ENCODE measurements around the gene LIN7A. TPM values are rescaled to one million over a fixed set of nuclear protein-coding genes. Genes with fewer than 3 reads are reported as not detected.

LIN7A gene
- total RNA-seq, 1 experiment from 2014 or later, result not detected

DNA sequence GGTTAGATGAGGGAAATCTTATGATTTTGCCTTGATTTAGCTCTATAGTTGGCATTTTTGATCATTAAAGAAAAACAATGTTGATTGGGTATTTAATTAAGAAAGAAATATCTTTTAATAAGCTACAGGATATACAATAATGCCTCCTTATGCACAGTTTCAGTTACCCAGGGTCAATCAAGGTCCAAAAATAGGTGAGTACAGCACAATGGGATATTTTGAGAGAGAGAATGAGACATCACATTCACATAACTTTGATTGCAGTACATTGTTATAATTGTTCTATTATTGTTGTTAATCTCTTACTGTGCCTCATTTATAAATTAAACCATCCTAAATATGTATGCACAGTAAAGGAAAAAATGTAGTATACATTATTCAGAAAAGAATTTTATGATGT, 118.9 kb downstream of the LIN7A start:
- peaks cover 7% of the 10 kb centered on the region for H3K27me3 Mint-ChIP-seq (ENCODE audit: insufficient read depth, unreplicated experiment)
- no peaks in the 10 kb centered on the region for H3K9me3 Mint-ChIP-seq (ENCODE audit: unreplicated experiment)
- ChIA-PET CTCF (no interaction called here), POLR2A (no interaction called here)
- no peak for DNase-seq (ENCODE audit: unreplicated experiment)
- no peaks in the 10 kb centered on the region for H3K4me1 Mint-ChIP-seq (ENCODE audit: insufficient read depth, unreplicated experiment)
- no TSS peak for BruUV-seq (replicated peaks)
- TF ChIP-seq, protein P1, sequence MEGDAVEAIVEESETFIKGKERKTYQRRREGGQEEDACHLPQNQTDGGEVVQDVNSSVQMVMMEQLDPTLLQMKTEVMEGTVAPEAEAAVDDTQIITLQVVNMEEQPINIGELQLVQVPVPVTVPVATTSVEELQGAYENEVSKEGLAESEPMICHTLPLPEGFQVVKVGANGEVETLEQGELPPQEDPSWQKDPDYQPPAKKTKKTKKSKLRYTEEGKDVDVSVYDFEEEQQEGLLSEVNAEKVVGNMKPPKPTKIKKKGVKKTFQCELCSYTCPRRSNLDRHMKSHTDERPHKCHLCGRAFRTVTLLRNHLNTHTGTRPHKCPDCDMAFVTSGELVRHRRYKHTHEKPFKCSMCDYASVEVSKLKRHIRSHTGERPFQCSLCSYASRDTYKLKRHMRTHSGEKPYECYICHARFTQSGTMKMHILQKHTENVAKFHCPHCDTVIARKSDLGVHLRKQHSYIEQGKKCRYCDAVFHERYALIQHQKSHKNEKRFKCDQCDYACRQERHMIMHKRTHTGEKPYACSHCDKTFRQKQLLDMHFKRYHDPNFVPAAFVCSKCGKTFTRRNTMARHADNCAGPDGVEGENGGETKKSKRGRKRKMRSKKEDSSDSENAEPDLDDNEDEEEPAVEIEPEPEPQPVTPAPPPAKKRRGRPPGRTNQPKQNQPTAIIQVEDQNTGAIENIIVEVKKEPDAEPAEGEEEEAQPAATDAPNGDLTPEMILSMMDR (IDR thresholded peaks at IDR 0.05; ENCODE audit: unreplicated experiment), result no peak
- no peak overlapping the region for H3K27ac Mint-ChIP-seq (ENCODE audit: low read depth, unreplicated experiment)
- no peaks in the 10 kb centered on the region for H3K36me3 Mint-ChIP-seq (ENCODE audit: insufficient read depth, unreplicated experiment)
- H3K4me3 Mint-ChIP-seq (ENCODE audit: unreplicated experiment), result no peak overlapping the region
- intact Hi-C loops (cut with micrococcal nuclease), result no loop called here

DNA sequence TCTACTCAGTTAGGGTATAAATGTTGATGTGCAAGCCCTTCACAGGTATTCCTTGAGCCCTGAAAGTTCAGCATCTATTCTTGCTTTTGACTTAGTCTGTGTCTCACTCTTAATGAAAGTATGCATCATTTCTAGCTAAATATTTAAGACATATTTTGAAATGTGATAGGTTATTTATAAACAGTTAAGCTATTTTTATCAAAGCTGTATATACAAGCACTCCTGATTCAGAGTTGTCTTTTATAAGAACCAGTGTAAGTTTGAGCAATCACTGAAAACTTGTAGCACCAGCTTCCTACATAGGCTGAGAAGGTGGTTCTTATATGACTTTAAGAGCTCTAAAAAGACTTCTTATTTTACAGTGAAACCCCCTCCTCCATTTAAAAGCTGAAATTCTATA, 122.4 kb downstream of the LIN7A start:
- no peaks in the 10 kb centered on the region for H3K36me3 Mint-ChIP-seq (ENCODE audit: insufficient read depth, unreplicated experiment)
- TF ChIP-seq, protein P1 (IDR thresholded peaks at IDR 0.05; ENCODE audit: unreplicated experiment), result no peak
- H3K4me1 Mint-ChIP-seq (ENCODE audit: insufficient read depth, unreplicated experiment), result no peaks in the 10 kb centered on the region
- intact Hi-C loops (cut with micrococcal nuclease), result no loop called here
- POLR2A ChIA-PET, result interaction anchor here (0.6 kb wide), 1 partner anchor 177 kb away, joined by 3 read pairs; no protein-coding TSS in a partner anchor
- no peak overlapping the region for H3K4me3 Mint-ChIP-seq (ENCODE audit: unreplicated experiment)
- CTCF ChIA-PET, result no interaction called here
- DNase-seq (ENCODE audit: unreplicated experiment), result no peak
- no peaks in the 10 kb centered on the region for H3K27me3 Mint-ChIP-seq (ENCODE audit: insufficient read depth, unreplicated experiment)
- no peaks in the 10 kb centered on the region for H3K9me3 Mint-ChIP-seq (ENCODE audit: unreplicated experiment)
- BruUV-seq (replicated peaks), result no TSS peak
- H3K27ac Mint-ChIP-seq (ENCODE audit: low read depth, unreplicated experiment), result no peak overlapping the region

DNA sequence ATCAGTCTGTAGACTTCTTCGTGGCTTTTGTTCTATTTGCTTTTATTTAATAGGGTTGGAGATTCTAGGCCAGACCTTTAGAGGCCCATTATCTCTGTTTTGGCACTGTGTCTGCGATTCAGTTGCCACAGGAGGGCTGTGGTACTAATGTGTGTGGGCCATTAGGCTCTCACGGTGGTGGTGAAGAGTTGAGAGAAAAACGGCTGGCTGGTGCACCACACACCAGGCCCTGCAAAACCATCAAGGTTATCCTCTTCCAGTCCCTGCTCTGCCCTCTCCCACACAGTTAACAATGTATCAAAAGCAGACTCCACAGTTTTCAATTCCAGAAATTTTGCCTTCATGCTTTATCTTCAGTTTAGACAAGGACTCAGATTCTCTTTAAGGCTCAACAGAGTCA, 123.3 kb downstream of the LIN7A start:
- no peaks in the 10 kb centered on the region for H3K27me3 Mint-ChIP-seq (ENCODE audit: insufficient read depth, unreplicated experiment)
- BruUV-seq (replicated peaks), result no TSS peak
- H3K27ac Mint-ChIP-seq (ENCODE audit: low read depth, unreplicated experiment), result no peak overlapping the region
- ChIA-PET CTCF (no interaction called here), POLR2A (no interaction called here)
- H3K4me1 Mint-ChIP-seq (ENCODE audit: insufficient read depth, unreplicated experiment), result no peaks in the 10 kb centered on the region
- TF ChIP-seq, protein P1 (IDR thresholded peaks at IDR 0.05; ENCODE audit: unreplicated experiment), result no peak
- intact Hi-C loops (cut with micrococcal nuclease), result no loop called here
- H3K4me3 Mint-ChIP-seq (ENCODE audit: unreplicated experiment), result no peak overlapping the region
- no peaks in the 10 kb centered on the region for H3K36me3 Mint-ChIP-seq (ENCODE audit: insufficient read depth, unreplicated experiment)
- H3K9me3 Mint-ChIP-seq (ENCODE audit: unreplicated experiment), result no peaks in the 10 kb centered on the region
- DNase-seq (ENCODE audit: unreplicated experiment), result no peak

DNA sequence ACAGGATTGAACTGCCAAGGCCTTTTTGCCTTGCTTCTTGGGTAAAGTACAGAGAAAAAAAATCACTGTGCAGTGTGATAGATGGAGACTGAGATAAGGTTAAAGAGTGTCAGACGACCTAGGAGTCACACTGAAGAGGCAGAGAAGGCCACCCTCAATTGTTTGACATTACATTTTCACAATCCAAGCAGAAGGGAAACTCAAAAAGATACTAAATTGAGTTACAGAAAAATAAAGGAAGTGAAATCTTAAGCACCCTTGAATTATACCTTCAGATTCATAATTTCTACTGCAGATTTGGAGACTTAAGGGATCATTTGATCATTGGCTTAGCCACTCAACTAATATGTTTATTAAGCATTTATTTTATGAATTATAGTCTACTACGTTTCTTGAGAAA, 123.9 kb downstream of the LIN7A start:
- no peak for DNase-seq (ENCODE audit: unreplicated experiment)
- no peak overlapping the region for H3K4me3 Mint-ChIP-seq (ENCODE audit: unreplicated experiment)
- no peaks in the 10 kb centered on the region for H3K4me1 Mint-ChIP-seq (ENCODE audit: insufficient read depth, unreplicated experiment)
- no peaks in the 10 kb centered on the region for H3K9me3 Mint-ChIP-seq (ENCODE audit: unreplicated experiment)
- H3K27ac Mint-ChIP-seq (ENCODE audit: low read depth, unreplicated experiment), result no peak overlapping the region
- TF ChIP-seq, protein P1 (IDR thresholded peaks at IDR 0.05; ENCODE audit: unreplicated experiment), result no peak
- no peaks in the 10 kb centered on the region for H3K36me3 Mint-ChIP-seq (ENCODE audit: insufficient read depth, unreplicated experiment)
- CTCF ChIA-PET, result no interaction called here
- H3K27me3 Mint-ChIP-seq (ENCODE audit: insufficient read depth, unreplicated experiment), result no peaks in the 10 kb centered on the region
- intact Hi-C loops (cut with micrococcal nuclease), result no loop called here
- POLR2A ChIA-PET, result no interaction called here
- no TSS peak for BruUV-seq (replicated peaks)
